Measurements from ENCODE around the gene STX1A.

STX1A gene

GRCh38 chr7:73707045-73707631 lies 12.3 kb downstream of the STX1A start:
- DNase-seq (ENCODE audit: low spot score) = no peak

GRCh38 chr7:73706126-73707044 lies 13.1 kb downstream of the STX1A start:
- no peak for DNase-seq (ENCODE audit: low spot score)

DNA sequence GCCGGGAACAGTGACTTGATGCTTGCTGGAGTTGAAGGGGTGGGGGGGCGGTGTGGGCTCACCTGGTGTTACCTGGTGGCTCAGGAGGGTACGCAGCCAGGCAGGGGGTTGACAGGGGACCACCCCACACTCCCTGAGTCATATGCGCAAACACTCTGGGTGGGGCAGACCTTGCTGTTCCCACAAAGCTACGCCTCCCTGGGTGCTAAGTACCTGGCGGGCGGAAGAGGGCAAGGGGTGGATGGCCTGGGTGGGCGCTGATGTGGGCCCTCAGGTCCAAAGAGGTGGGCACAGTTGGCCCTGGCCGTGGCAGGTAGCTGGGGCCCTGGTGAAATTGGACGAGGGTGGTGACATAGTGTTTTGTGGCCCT lies 13.9 kb downstream of the STX1A start:
- DNase-seq (ENCODE audit: low spot score) = no peak

- no peak for DNase-seq (ENCODE audit: low spot score)
These were observed 14.6 kb downstream of the STX1A start for GRCh38 chr7:73704640-73705550.

- no peak for DNase-seq (ENCODE audit: low spot score)
These were observed 15.5 kb downstream of the STX1A start for GRCh38 chr7:73703757-73704639.

DNA sequence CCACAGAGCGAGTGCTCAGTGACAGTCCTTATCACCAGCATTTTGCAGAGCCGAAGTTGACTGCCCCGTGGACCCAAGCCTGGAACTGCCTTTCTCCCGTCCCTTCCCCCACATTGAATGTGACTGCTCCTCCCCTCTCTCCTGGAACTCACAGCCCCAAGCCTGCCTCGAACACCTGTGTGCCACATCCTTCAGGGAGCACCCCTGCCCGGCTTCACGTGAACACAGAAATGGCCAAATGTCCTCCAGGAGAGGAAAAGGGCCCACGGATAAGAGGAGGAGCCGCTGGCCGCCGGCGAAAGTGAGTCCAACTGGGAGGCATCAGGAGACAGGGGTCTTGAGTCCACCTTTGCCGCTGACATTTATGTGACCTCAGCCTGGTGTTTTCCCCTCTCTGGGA lies 16.2 kb downstream of the STX1A start:
- no peak for DNase-seq (ENCODE audit: low spot score)

DNA sequence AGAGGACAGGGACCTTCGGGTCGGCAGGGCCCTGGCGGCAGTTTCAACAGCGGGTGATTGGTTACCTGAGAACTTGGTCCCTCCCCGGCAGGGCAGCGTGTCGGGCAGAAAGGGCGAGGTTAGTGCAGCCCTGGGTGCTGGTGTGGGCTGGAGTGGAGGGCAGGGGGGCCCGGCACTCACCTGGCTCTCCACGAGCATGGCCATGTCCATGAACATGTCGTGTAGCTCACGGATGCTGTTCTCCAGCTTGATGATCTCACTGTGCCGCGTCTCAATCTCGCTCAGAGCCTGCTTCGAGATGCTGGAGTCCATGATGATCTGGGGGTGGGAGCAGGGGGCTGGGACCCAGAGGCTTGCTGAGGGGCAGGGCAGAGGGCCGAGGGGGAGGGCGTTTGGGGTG lies 16.8 kb downstream of the STX1A start:
- DNase-seq (ENCODE audit: low spot score) = no peak

- no peak for DNase-seq (ENCODE audit: low spot score)
These were observed 17.2 kb downstream of the STX1A start for GRCh38 chr7:73702226-73702625.

GRCh38 chr7:73701357-73701995 lies 18.0 kb downstream of the STX1A start:
- peak; percentile 37 for DNase-seq (ENCODE audit: low spot score)

- no peak for DNase-seq (ENCODE audit: low spot score)
These were observed 18.8 kb downstream of the STX1A start for GRCh38 chr7:73700581-73701134.

GRCh38 chr7:73700069-73700423 lies 19.4 kb downstream of the STX1A start:
- DNase-seq (ENCODE audit: low spot score) = no peak

GRCh38 chr7:73699370-73700068 lies 19.9 kb downstream of the STX1A start:
- no peak for DNase-seq (ENCODE audit: low spot score)

DNA sequence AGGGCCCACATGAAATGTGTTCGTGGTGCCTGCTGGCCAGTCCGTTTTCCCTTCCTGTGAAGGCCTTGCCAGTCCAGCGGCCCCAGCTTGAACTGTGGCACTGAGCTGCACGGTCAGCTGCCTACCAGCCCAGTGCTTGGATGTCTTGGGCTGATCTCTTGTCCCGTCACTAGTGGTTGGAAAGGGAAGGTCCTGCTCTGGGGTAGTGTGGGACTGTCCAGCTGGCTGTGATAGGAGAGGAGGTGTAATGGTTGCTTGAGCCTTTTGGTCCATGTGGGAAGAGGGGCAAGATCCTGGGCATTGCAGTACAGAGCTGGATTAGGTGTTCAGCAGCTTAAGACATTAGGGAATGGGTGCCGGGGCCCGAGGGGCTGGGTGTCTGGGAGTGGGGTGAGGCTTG lies 21.1 kb downstream of the STX1A start:
- no peak for DNase-seq (ENCODE audit: low spot score)

- no peak for DNase-seq (ENCODE audit: low spot score)
These were observed 23.1 kb downstream of the STX1A start for GRCh38 chr7:73696372-73696771.

DNA sequence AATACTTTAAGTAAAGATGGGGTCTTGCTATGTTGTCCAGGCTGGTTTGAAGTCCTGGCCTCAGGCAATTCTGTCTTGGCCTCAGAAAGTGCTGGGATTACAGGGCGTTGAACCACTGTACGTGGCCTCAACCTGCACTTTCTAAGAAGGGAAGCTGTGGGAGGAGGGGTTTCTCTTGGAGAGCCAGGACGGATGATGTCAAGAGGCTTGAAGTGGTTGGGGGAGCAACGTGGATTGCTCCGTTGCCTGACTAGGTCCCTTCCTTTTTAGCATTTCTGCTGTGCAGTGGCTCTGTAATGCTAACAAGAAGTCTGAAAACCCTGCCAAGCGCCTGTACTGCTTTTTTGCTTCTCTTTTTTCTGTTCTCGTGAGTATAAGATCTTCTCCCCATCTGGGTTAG lies 28.8 kb downstream of the STX1A start:
- no peak for DNase-seq (ENCODE audit: low spot score)

GRCh38 chr7:73688288-73688687 lies 31.2 kb downstream of the STX1A start:
- DNase-seq (ENCODE audit: low spot score) = no peak

GRCh38 chr7:73685311-73685710 lies 34.2 kb downstream of the STX1A start:
- DNase-seq (ENCODE audit: low spot score) = no peak

DNA sequence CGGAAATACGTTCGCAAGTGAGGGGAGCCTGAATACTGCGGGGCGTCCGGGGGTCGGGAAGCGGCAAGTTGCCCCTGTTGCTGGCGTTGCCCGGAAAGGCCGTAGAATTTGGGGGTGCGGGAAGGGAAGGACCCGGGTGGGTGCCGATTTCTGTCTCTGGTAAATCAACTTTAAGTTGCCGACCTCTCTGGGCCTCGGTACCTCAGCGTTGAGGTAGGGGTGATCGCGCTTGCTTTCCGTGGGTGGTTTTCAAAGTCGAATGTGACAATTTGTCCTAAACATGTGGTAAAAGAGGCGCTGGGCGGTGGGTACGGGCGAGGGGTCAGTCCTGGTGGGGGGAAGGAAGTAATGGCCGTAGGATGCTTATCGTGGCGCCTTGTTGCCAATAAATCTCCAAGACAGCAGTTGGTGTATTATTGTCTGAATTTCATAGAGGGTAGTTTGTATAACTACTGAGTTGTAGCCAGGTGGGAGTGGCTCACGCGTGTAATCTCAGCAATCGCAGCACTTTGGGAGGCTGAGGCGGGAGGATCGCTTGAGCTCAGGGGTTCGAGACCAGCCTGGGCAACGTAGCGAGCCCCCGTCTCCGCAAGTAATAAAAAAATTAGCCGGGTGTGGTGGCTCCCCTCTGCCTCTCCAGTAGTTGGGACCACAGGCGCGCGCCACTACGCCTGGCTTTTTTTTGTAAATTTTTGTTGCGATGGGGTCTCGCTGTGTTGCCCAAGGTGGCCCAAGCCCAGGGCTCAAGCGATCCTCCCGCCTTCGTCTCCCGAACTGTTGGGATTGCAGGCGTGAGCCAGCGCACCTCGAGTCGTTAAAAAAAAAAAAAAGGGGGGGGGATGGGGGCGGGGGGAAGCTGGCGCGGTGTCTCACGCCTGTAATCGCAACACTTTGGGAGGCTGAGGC lies 35.4 kb downstream of the STX1A start:
- no peak for DNase-seq (ENCODE audit: low spot score)
